Activated CD8-positive, alpha-beta T cell treated with anti-CD3 and anti-CD28 coated beads, Interleukin-2, amount 10 ng/mL, durations not matched to agents 7 days and 5 days (primary cell): ENCODE measurements around the gene ZNF211. TPM values are rescaled to one million over a fixed set of nuclear protein-coding genes. Genes with fewer than 3 reads are reported as not detected.
A peak's percentile ranks its signal among the peaks of the same experiment; 100 is the strongest.

ENCODE experiments used
- ATAC-seq: fragments of 150-1000 bp; cut with Tn5 transposase; one replicate; pipeline ENCODE4 v1.10.0; 2021; ENCODE audit warnings: moderate library complexity
- CTCF ChIA-PET: fragments of 350-600 bp; sonication (Branson Sonifier 250); formaldehyde crosslinking; loops from one replicate; lab custom pipeline; 2021; ENCODE audit warnings: antibody characterized with exemption; lab: Charles Lee
- POLR2A ChIA-PET: fragments of 350-600 bp; sonication (Branson Sonifier 250); formaldehyde crosslinking; loops from one replicate; lab custom pipeline; 2021; ENCODE audit warnings: antibody characterized with exemption; lab: Charles Lee
- DNase-seq: peaks from one replicate; pipeline ENCODE4 v3.0.0-alpha.2; 2020
- H3K27ac Mint-ChIP-seq: one replicate; pipeline ENCODE4 v1.8.0; 2021; ENCODE audit warnings: mild to moderate bottlenecking, mixed read lengths
- H3K27me3 Mint-ChIP-seq: one replicate; pipeline ENCODE4 v1.8.0; 2021; ENCODE audit warnings: low read depth, mixed read lengths
- H3K36me3 Mint-ChIP-seq: one replicate; pipeline ENCODE4 v1.8.0; 2021; ENCODE audit warnings: low read depth, mixed read lengths
- H3K4me1 Mint-ChIP-seq: one replicate; pipeline ENCODE4 v1.8.0; 2021; ENCODE audit warnings: low read depth, mixed read lengths
- H3K4me3 Mint-ChIP-seq: one replicate; pipeline ENCODE4 v1.8.0; 2021; ENCODE audit warnings: mild to moderate bottlenecking, mixed read lengths
- H3K9me3 Mint-ChIP-seq: one replicate; pipeline ENCODE4 v1.8.0; 2022; ENCODE audit warnings: mixed read lengths; ENCODE audit not compliant: insufficient read depth
- total RNA-seq, 2 experiments: library from RNA; stranded (reverse); gene quantifications; one replicate each; pipeline ENCODE4 v1.2.3, GENCODE V29; 2021

The ZNF211 gene
- 10 to 100 TPM; 13.6 to 14.3 TPM for total RNA-seq

DNA sequence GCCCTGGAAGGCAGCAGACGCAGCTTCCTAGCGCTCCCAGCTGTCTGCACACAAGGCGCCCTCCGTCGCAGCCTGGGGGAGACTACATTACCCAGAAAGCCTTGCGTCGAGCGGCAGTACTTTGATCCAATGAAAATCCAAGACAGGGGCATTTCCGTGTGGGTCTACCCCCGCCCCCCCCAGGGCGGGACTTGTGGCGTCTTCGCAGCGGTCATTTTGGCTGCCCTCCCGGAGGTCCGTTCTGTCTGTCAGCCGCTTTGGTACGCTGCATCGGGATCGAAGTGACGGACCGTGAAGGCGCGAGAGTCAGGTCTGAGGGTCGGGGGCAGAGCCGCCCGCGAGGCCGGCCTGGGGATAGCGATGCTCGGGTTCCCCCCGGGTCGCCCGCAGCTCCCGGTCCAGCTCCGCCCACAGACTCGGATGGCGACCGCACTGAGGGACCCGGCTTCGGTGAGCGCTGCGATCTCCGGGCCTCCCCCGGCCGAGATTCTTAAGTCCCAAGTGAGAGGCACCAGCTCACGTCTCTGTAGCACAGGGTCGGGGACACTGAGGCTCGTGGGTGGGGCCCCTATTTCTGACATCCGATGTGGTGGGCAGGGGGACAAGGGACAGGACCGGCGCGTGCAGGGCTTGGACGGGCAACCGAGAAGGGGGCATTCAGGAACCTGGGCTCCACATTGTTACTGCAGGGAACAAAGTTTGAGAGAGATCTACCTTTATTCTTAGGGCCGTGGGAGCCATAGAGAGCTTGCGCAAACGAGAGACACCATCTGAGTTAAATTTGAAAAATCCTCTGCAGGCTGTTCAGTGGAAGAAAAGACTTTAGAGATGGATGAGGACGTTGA, at the start of gene ZNF211:
TSS of gene ZNF211 (plus strand) at position 182 of the 845 bp plus-strand sequence. CDS start at position 361, 179 bp downstream.
- Mint-ChIP-seq H3K27ac (peak within 1 kb of the TSS; percentile 85), H3K4me1 (peaks cover 17% of the 10 kb centered on the region), H3K27me3 (no peaks in the 10 kb centered on the region), H3K9me3 (peaks cover 37% of the 10 kb centered on the region), H3K36me3 (peaks cover 46% of the 10 kb centered on the region), H3K4me3 (peak within 1 kb of the TSS; percentile 94)
- CTCF ChIA-PET, result interaction anchor here (0.6 to 1.4 kb wide), 2 partner anchors 49 to 133 kb away, joined by 3 read pairs; partner anchors contain the start of gene ZNF773
- DNase-seq, result peak; percentile 91
- peak; percentile 100 for ATAC-seq
- POLR2A ChIA-PET, result interaction anchor here (0.7 to 1.7 kb wide), 5 partner anchors 15 to 370 kb away, joined by 3 to 12 read pairs (median 3); partner anchors contain the start of genes ZNF134, ZNF550, ZNF551 and ZNF606

DNA sequence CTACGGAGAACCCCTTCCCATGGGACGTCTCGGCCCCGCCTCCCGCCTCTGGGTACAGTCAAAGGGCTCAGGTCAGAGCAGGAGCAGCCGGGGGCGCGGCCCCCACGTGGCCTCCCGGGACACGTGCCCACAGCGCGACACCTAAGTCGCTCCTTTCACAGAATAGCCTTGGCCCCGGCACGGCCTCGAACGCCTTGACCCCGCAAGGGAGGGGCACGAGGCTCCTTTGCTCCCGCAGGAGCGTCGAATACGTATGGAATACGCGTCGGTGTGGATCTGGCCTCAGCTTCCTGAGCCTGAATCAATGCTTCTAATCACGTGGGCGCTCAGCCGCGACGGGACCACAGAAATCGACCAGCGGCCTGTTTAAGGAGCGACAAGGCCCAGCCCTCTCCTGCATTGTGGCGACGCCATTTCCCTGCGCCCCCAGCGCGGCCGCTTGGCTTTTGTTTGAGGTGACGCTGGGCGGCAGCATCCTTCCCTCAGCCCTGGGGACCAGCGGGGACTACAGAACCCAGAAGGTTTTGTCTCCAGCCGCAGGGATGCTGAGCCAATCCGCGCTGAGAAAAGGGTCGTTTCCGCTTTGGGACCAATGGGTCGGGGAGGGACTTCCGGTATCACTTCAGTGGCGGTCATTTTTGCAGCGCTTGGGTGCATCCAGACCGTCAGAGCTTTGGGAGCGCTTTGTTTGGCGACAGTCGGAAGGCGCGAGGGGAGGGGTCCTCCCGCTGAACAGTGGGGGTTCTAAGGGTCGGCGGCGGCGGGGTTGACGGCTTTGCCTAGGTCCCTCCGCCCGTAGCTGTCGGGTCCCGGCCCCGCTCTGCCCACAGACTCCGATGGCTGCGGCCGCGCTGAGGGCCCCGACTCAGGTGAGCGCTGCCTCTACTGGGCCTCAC, 49.2 kb upstream of the ZNF211 start, which contains the start of gene ZIK1:
TSS of gene ZIK1 (plus strand) at position 625 of the 896 bp plus-strand sequence. CDS start at position 837, 212 bp downstream.
- Mint-ChIP-seq H3K4me1 (peaks cover 26% of the 10 kb centered on the region), H3K27me3 (no peaks in the 10 kb centered on the region), H3K9me3 (peaks cover 48% of the 10 kb centered on the region), H3K4me3 (peak within 1 kb of the TSS; percentile 89), H3K27ac (peak within 1 kb of the TSS; percentile 90), H3K36me3 (peaks cover 79% of the 10 kb centered on the region)
- ChIA-PET POLR2A (interaction anchor here (0.6 kb wide), 1 partner anchor 98 kb away, joined by 3 read pairs; no protein-coding TSS in a partner anchor), CTCF (no interaction called here)
- ATAC-seq (peak; percentile 92), DNase-seq (peak; percentile 95)

DNA sequence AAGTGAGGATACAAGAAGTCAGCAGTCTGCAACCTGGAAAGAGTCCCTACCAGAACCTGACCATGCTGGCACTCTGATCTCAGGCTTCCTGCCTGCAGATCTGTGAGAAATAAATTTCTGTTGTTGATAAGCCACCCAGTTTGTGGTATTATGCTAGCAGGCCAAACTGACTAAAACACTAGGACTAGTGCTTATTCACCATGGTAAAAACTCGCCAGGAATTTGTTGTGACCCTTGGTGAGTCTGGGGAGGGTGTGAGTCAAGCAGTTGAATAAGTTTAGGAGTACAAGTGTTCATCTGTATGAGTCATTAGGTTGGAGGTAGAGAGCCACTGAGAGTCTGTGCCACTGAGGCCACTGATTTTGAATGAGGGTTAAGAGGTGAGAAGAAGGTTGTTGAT, 45.4 kb upstream of the ZNF211 start:
- DNase-seq (no peak), ATAC-seq (no peak)
- peaks cover 21% of the 10 kb centered on the region for H3K4me1 Mint-ChIP-seq
- peaks cover 53% of the 10 kb centered on the region for H3K9me3 Mint-ChIP-seq
- H3K36me3 Mint-ChIP-seq, result peaks cover 91% of the 10 kb centered on the region
- ChIA-PET POLR2A (no interaction called here), CTCF (no interaction called here)
- H3K27ac Mint-ChIP-seq, result no peak overlapping the region
- no peak overlapping the region for H3K4me3 Mint-ChIP-seq
- no peaks in the 10 kb centered on the region for H3K27me3 Mint-ChIP-seq

DNA sequence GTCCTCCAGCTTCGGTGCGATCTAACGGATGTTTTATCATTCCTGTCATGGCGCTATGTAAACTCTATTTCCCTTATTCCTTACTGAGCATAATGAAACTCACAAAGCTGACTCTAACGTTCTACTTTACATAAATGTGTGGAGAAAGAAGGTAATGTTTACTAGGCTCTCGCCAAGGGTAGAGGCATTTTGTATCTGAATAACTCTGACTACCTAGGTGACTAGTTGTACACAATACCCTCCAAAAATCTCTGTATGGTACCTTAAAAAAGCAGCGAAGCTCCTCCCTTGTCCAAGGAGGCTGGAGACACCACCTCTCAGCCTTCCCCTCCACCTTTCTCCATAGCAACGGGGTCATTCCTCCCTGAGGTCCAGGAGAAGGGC, 33.6 kb upstream of the ZNF211 start:
- H3K9me3 Mint-ChIP-seq, result peaks cover 35% of the 10 kb centered on the region
- ChIA-PET CTCF (interaction anchor here (1.1 kb wide), 1 partner anchor 66 kb away, joined by 3 read pairs; no protein-coding TSS in a partner anchor), POLR2A (interaction anchor here (0.9 kb wide), 1 partner anchor 208 kb away, joined by 4 read pairs; no protein-coding TSS in a partner anchor)
- DNase-seq (no peak), ATAC-seq (no peak)
- peaks cover 42% of the 10 kb centered on the region for H3K36me3 Mint-ChIP-seq
- H3K27ac Mint-ChIP-seq, result peak overlapping the region; percentile 81
- H3K27me3 Mint-ChIP-seq, result no peaks in the 10 kb centered on the region
- peak overlapping the region; percentile 85 for H3K4me3 Mint-ChIP-seq
- peaks cover 9% of the 10 kb centered on the region for H3K4me1 Mint-ChIP-seq

DNA sequence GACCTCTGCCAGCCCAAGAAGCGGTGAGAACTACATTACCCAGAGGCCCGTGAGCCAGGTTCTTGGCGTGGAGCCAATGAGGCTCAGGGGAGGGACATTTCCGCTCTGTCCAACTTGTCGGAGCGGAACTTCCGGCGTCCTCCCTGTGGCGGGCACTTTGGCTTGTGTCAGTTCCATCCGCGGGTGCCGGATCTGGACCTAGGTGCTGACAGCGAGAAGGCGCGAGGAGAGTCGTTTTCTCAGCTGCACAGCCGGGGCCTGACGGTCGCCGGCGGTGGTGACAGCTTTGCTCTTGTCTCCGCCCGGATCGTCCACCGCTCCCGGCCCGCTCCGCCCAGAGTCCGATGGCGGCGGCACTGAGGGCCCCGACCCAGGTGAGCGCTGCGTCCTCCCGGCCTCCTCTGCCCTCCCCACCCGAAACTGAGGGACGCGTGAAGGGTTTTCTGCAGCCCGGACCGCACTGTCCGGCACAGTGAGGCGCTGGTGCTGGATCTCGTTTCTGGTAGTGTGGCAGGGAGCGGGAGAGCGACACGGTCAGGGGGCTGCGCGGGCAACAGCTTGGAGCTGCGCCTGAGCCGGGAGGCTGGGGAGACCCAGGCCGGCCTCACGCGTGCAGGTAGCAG, 33.1 kb upstream of the ZNF211 start, which contains the start of gene ZNF530:
TSS of gene ZNF530 (plus strand) at position 125 of the 623 bp plus-strand sequence. CDS start 4,461 bp downstream, outside the sequence.
- DNase-seq (peak; percentile 92), ATAC-seq (peak; percentile 97)
- Mint-ChIP-seq H3K4me3 (peak within 1 kb of the TSS; percentile 85), H3K27ac (peak within 1 kb of the TSS; percentile 81), H3K27me3 (no peaks in the 10 kb centered on the region), H3K36me3 (peaks cover 47% of the 10 kb centered on the region), H3K4me1 (peaks cover 9% of the 10 kb centered on the region), H3K9me3 (peaks cover 40% of the 10 kb centered on the region)
- POLR2A ChIA-PET, result interaction anchor here (0.9 kb wide), 1 partner anchor 208 kb away, joined by 4 read pairs; no protein-coding TSS in a partner anchor
- CTCF ChIA-PET, result interaction anchor here (1.1 kb wide), 1 partner anchor 65 kb away, joined by 3 read pairs; no protein-coding TSS in a partner anchor

DNA sequence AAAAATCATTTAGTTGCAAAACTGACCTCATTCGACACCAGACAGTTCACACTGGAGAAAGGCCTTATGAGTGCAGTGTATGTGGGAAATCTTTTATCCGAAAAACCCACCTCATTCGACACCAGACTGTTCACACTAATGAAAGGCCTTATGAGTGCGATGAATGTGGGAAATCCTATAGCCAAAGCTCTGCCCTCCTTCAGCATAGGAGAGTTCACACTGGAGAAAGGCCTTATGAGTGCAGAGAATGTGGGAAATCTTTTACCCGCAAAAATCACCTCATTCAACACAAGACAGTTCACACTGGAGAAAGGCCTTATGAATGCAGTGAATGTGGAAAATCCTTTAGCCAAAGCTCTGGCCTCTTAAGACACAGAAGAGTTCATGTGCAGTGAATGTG, 26.0 kb upstream of the ZNF211 start:
- Mint-ChIP-seq H3K36me3 (peaks cover 72% of the 10 kb centered on the region), H3K4me1 (no peaks in the 10 kb centered on the region), H3K9me3 (peaks cover 50% of the 10 kb centered on the region), H3K27ac (no peak overlapping the region), H3K27me3 (no peaks in the 10 kb centered on the region), H3K4me3 (no peak overlapping the region)
- ChIA-PET POLR2A (no interaction called here), CTCF (no interaction called here)
- DNase-seq (no peak), ATAC-seq (no peak)

DNA sequence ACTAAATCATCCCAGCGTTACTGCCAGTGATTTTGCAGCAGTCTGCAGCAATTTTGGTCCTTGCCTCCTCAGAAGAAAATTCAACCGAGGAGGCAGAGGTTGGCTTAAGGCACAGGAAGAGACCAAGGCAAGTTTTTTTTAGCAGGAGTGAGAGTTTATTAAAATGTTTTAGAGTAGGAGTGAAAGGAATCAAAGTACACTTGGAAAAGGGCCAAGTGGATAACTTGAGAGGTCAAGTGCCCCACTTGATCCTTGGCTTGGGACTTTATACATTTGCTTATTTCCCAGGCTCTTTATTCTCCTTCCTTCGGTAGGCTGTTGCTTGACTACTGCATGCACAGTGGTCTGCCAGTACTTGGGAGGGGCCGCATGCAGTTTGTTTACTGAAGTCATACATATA, 21.9 kb upstream of the ZNF211 start:
- ATAC-seq, result no peak
- Mint-ChIP-seq H3K27ac (no peak overlapping the region), H3K4me1 (peaks cover 20% of the 10 kb centered on the region), H3K4me3 (no peak overlapping the region), H3K9me3 (peaks cover 48% of the 10 kb centered on the region), H3K27me3 (no peaks in the 10 kb centered on the region), H3K36me3 (peaks cover 60% of the 10 kb centered on the region)
- POLR2A ChIA-PET, result no interaction called here
- CTCF ChIA-PET, result no interaction called here
- no peak for DNase-seq

DNA sequence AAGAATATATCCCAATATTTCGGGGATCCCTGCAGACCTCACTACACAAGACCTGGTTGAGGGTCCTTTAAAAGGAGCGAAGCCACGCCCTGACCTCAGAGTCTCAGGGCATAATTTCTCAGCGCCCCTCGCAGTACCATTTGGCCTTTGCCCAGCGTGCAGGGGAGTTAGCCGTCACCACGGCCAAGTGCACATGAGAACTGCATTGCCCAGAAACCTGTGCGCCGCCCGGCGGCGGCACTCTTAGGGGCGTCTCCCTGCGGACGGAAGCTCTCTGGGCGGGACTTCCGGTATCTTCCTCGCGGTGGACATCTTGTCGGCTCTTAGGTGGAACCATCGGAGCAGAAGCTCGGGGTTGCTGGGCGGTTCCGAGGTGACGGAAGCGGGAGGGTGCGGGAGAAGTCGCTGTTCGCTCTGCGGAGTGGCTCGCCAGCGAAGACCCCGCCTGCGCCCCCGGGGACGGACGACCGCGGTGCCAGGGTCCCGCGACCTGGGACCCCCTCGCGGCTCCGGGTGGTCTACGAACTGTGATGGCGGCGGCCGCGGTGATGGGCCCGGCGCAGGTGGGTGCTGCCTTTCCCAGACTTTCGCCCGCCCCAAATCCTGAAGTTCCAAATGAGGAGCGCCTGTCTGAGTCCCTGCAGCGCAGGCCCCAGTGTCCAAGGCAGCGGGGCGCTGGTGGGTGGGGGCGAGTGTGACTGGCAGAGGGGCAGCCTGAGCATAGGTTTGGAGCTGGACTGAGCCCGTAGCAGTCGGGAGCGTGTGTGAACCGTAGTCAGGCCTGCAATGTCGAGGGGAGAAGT, 18.8 kb upstream of the ZNF211 start, which contains the start of gene ZNF134:
TSS of gene ZNF134 (plus strand) at position 302 of the 803 bp plus-strand sequence. CDS start 5,227 bp downstream, outside the sequence.
- peaks cover 61% of the 10 kb centered on the region for H3K36me3 Mint-ChIP-seq
- peak within 1 kb of the TSS; percentile 88 for H3K27ac Mint-ChIP-seq
- ChIA-PET CTCF (no interaction called here), POLR2A (interaction anchor here (0.6 to 1.5 kb wide), 4 partner anchors 19 to 882 kb away, joined by 3 to 12 read pairs (median 4); partner anchors contain the start of genes ZNF211, ZNF551 and ZNF776)
- peaks cover 20% of the 10 kb centered on the region for H3K4me1 Mint-ChIP-seq
- ATAC-seq (peak; percentile 100), DNase-seq (peak; percentile 95)
- H3K9me3 Mint-ChIP-seq, result peaks cover 43% of the 10 kb centered on the region
- no peaks in the 10 kb centered on the region for H3K27me3 Mint-ChIP-seq
- peak within 1 kb of the TSS; percentile 90 for H3K4me3 Mint-ChIP-seq

DNA sequence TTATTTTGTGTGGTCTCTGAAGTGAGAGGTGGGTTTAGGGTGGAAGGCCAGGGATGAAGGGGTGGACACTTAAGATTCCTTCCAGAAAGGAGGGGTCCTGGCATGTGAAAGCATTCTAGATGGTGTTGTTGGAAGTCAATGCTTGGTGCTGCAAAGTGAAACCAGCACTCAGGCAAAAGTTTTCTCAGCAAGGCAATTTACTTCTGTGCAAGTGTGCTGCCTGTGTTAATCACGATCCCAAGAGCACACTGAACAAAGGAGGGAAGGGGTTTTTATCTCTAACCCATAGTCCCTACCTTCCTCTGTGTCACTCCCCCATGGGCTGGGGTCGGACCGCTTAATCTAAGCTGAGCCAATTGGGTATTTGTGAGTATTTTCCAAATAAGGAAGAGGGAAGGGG, 17.6 kb upstream of the ZNF211 start:
- Mint-ChIP-seq H3K4me3 (peak overlapping the region; percentile 90), H3K27ac (peak overlapping the region; percentile 88), H3K9me3 (peaks cover 55% of the 10 kb centered on the region), H3K4me1 (peaks cover 20% of the 10 kb centered on the region), H3K27me3 (no peaks in the 10 kb centered on the region), H3K36me3 (peaks cover 70% of the 10 kb centered on the region)
- DNase-seq, result no peak
- POLR2A ChIA-PET, result no interaction called here
- no peak for ATAC-seq
- CTCF ChIA-PET, result no interaction called here

DNA sequence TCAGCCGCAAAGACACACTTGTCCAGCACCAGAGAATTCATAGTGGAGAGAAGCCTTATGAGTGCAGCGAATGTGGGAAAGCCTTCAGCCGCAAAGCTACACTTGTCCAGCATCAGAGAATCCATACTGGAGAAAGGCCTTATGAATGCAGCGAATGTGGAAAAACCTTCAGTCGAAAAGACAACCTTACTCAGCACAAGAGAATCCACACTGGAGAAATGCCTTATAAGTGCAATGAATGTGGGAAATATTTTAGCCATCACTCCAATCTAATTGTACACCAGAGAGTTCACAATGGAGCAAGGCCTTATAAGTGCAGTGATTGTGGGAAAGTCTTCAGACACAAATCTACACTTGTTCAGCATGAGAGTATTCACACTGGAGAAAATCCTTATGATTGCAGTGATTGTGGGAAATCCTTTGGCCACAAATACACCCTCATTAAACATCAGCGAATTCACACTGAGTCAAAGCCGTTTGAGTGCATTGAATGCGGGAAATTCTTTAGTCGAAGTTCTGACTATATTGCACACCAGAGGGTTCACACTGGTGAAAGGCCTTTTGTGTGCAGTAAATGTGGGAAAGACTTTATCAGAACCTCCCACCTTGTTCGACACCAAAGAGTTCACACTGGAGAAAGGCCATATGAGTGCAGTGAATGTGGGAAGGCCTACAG, 12.2 kb upstream of the ZNF211 start:
- CTCF ChIA-PET, result no interaction called here
- Mint-ChIP-seq H3K27ac (no peak overlapping the region), H3K9me3 (peaks cover 61% of the 10 kb centered on the region), H3K4me1 (peaks cover 1% of the 10 kb centered on the region), H3K4me3 (no peak overlapping the region), H3K36me3 (peaks cover 92% of the 10 kb centered on the region), H3K27me3 (no peaks in the 10 kb centered on the region)
- DNase-seq (no peak), ATAC-seq (no peak)
- POLR2A ChIA-PET, result no interaction called here
